Stimulated activated CD8-positive, alpha-beta memory T cell treated with anti-CD3 and anti-CD28 coated beads, Interleukin-12 subunit alpha, Interleukin-12 subunit beta, amount 100 ng/mL, for 4 hours (primary cell): Measurements from ENCODE around the gene LRRC47.

ENCODE experiments used
- DNase-seq: peaks from one replicate; pipeline ENCODE4 v3.0.0-alpha.2; 2020; ENCODE audit warnings: low read depth

LRRC47 gene

DNA sequence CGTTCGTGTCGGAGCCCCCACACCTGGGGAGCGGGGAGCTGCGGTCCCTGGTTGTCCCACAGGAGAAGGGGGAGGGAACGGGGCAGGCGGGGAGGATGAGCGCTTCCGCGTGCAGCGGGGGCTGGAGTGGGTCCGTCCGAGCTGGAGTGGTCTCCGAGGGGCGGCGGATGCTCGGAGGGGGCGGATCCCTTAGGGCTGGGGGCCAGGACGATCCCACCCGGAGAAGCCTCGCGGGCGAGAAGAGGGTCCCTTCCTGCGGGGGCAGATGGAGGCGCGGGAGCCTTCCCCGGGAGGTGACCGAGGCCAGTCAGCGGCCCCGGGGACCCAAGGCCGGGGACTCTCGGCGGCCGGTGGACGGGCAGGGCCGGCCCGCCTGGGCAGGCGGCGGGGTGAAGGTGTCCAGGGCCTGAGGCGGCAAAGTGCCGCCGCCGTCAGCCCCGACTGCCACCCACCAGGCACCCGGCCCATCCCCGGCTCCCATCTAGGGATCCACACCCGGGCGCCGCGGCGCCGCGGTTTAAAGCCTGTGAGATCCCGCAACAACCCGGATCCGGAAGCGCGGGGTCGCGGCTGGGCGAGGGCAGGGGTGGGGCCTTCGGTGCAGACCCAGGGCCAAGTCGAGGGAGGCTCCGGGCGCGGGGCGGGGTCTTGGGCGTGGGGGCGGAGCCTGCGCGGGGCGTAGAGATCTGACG, 49.3 kb downstream of the LRRC47 start:
- DNase-seq: peak; percentile 72

DNA sequence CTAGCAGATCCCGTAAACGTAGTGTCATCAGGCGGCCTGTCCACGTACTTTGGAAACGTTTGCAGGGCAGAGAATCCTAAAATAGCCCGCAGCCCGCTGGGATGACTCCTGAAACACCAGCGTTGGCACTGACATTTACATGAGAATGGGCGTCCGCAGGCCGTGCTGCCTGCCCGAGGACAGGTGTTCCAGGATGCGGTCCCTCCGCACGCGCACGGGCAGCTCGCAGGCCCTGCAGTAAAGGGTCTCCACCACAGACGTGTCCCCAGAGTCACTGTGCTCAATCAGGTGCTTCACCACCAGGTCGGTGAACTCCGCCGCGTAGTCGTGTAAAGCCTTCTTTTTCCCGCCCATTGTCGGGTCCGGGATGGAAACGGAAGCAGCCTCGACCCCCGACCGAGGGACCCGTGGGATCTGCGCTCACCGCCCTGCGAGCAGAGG, 49.9 kb downstream of the LRRC47 start:
- no peak for DNase-seq

GRCh38 chr1:3745590-3746381, 50.5 kb downstream of the LRRC47 start:
- DNase-seq: no peak

GRCh38 chr1:3745071-3745470, 51.2 kb downstream of the LRRC47 start:
- DNase-seq: no peak

GRCh38 chr1:3744646-3745045, 51.7 kb downstream of the LRRC47 start:
- no peak for DNase-seq

- no peak for DNase-seq
Measured at GRCh38 chr1:3743826-3744225, 52.5 kb downstream of the LRRC47 start.

DNA sequence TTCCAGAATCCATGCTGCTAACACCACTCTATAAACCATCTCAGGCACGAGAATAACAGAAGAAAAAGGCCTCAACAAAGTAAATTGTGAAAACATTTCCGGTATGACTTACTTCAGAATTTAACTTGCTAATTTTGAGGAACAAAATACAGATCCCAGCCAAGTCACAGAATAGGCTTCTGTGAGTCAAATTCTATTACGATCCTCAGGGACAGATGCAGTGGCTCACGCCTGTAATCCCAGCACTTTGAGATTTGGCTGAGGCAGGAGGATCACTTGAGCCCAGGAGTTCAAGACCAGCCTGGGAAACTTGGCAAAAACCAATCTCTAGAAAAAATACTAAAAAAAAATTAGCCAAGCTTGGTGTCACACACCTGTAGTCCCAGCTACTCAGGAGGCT, 52.9 kb downstream of the LRRC47 start:
- DNase-seq: no peak

DNA sequence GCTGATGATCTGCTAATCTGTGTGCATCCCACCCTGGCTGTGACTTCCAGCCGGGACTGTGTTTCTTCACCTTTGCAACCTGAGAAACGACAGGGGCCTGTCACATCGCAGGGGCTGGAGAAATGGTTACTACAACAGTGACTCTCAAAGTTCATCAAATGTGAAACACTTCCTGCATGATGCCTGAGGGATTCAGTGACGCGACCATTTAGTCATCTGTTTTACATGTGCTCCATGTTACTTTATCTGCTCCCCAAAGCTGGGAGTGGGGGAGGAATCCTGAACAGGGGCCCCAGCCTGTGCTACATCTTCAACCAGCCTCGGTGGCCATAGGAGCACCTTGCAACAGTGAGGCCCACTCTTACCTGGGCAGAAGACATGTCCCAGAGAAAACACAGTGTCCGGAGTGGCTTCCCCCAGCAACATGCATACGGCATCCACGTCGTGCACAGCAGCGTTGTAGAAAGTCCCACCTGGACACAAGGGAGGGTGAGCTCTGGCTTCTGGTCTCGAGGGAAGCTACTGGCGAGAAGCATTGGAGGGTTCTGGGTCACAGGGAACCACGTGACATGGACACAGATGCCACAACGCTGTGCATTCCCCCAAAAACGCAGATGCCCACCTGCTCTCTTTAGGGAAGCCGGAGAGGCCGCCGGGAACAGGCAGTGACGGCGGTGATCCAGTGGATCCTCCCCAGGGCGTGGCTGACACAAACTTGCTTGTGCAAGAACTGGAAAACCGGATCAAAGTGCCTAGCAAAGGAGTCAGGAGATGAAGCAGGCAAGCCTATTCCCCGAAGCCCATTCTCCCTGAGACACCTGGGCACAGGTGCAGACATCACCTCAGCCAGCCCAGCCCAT, 53.6 kb downstream of the LRRC47 start:
- no peak for DNase-seq

DNA sequence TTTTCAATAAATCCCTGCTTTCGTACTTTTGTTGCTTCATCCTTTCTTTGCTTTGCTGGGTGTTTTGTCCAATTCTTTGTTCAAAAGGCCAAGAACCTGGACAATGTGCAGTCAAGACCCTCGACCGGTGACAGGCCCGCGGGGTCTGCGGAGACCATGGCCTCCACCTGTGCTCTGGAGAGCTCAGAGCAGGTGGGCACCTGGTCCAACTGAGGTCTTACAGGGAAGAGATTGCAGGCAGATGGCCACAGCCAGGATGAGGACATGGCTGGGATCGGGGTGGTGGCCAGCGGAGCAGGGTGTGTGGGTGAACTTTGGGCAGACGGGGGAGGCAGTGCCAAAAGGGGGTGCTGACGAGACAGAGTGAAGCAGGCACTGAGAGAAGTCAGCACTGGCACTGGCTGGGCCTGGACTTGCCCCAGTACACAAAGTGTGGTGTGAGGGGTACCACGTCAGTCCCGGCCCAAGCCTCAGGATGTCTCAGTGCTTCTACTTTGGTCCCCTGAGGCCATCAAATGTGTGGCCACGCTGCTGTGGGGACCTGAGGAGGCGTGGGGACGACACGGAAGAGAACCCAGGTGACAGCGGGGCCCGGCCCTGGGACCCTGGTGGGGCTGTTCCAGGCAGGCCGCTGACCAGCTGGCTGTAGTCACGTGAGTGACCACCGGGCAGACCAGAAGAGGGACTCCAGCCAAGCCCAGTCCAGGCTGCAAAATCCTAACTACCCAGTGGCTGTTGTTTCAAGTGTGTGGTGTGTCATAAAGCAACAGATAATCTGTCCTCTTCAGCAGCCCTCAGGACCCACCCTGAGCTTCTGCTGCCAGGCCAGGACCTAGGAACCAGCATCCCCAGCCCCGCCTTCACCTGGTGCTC, 54.5 kb downstream of the LRRC47 start:
- DNase-seq: no peak

DNA sequence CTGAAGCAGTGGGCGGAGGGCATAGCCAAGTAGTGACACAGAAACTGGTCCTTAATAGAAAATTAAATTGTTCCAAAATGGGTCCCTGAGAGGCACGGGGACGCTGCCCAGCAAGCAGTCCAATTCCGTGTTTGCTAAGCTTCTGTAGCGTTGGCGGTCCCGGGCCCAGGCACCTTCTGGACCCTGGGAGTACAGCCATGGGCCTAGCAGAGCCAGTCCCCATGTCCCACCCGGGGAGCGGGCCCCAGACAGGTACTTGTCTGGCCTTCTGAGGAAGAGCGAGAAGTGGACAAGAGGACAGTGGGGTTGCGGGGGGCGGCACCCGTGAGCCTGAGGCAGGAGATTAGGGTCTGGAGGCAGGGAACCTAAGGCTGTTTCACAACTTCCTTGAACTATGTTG, 55.5 kb downstream of the LRRC47 start:
- DNase-seq: no peak

DNA sequence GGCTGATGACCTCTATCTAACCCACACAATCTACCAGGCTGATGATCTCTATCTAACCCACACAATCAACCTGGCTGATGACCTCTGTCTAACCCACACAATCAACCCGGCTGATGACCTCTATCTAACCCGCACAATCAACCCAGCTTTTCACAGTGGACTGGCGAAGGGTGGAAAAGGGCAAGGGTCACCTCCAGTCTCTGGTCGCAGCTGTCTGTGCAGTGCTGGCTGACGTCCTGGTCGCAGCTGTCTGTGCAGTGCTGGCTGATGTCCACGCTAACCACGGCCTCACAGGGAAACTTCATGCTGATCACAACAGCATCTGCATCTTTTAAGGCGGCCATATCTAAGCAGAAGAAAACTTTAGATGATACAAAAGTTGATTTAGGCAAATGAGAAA, 56.3 kb downstream of the LRRC47 start:
- no peak for DNase-seq

- DNase-seq: no peak
Measured at GRCh38 chr1:3738943-3739342, 57.4 kb downstream of the LRRC47 start.

DNA sequence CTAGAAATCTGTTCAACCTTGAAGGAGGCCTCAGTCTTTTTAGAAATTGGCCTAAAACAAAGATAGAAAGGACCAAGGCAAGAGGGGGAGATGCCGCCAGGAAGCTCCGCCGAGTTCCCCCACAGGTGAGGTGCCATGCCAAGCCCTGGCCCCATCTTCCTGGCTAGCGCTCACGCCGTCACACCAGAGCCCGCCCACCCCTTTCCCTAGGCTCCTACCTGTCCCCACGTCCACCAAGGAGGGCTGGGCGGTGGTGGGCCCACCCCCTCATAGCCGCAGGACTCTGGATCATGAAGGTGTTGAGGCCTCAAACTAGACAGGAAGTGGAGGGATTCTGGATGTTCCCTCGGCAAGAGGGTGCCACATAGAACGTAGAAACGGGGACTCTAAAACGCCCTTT, 59.6 kb downstream of the LRRC47 start:
- no peak for DNase-seq

DNA sequence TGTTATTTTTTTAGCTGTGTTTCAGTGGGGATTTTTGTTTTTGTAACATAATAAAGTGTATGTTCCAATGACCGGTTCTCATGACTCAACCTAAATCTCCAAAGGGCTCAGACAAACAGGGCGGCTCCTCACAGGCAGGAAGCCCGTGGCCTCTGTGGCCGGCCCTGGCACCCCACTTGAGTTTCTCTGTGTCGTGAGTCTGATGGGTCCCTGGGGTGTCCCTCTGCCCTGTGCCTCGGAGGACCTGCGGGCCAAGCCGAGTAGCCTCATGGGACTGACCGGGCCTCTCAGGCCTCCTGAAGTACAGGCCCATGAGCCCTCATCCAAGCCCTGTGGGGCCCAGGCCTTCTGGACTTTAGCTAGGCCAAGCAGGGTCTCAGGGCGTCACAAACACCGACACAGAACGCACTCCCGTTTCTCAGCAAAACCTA, 60.2 kb downstream of the LRRC47 start:
- DNase-seq: no peak

- no peak for DNase-seq
Measured at GRCh38 chr1:3735688-3736087, 60.6 kb downstream of the LRRC47 start.

DNA sequence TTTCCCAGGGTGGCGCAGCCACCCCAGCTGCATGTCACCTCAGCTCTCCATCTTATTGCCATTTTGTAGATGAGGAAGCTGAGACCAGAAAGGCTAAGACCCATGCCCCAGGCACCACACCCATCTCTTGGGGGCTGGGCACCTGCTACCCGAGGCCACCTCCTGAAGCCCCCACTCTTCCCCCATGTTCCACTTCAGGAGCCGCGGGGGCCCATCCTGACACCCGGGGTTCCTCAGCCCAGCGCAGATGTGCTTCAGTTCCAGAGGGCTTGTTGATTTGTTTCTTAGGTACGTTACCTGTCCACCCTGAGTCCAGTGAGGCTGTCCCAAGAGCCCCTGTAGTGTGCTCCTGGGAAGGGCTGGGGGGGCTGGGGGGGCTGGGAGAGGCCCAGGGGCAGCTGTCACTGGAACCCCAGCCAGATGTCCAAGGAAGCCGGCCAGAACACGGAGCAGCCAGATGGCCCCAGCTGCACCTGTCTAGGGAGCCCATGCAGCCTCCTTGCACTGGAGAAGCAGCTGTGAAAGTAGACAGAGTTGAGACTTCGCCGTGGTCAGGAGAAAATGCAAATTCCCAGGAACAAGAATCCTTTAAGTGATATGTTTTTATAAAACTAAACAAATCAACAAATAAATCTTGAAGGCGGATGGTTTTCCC, 61.1 kb downstream of the LRRC47 start:
- no peak for DNase-seq

DNA sequence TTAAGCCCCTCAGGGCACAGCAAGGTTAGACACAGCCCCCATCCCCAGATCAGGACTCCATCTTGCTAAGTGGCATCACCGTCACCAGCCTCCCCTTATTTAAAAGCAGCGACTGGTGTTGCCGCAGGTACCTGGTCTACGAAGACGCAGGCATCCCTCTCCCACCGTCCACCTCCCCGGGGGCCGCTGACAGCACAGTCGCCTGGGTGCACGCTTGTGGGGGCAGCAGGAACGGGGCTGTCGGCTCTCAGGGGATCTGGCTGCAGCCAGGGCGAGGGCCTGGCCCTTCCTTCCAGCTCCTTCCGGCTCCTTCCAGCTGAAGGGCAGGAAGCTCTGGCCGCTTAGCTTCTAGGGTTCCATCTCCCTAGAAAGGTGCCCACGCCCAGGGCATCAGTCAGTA, 61.7 kb downstream of the LRRC47 start:
- no peak for DNase-seq

DNA sequence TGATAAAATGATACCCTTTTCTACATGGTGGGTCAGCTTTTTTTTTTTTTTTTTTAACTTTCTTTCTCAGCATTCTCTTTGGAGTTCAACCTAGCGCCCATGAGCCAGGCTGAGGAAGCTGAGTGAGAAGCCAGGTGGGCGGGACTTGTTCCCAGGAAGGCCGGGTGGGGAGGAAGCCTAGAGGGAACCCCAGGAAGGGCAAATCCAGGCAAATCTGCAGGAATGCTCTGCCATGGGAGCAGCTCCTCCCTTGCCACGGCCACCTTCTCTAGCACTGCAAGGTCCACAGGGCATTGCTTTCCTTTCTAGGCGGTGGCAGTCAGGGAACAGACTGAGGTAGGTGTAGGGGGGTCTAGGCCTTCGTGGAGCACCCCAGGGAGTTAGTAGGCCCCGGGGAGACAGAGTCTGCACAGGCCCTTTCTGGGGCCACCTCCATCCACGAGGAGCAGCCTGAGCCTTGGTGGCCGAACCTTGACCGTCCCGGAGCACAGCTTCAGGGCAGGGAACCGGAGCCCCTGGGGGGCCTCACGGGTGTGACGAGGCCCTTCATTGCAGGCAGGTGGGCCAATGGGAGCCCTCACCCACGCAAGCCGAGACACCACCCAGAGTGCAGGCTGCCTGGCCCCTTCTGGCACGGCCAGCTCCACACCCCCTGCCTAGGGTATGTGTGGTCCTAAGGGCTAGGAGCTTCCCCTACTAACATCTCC, 62.3 kb downstream of the LRRC47 start:
- no peak for DNase-seq

GRCh38 chr1:3733094-3733882, 63.0 kb downstream of the LRRC47 start:
- DNase-seq: no peak
